ENCODE measurements around the gene KRT76. TPM values are rescaled to one million over a fixed set of nuclear protein-coding genes. Genes with fewer than 3 reads are reported as not detected.

The KRT76 gene
- total RNA-seq, 1 donor, result not detected

GRCh38 chr12:52822771-52823510, 45.8 kb upstream of the KRT76 start:
- TF ChIP-seq CTCF (IDR thresholded peaks at IDR 0.05; ENCODE audit: extremely low read depth, low read depth, low read length), result no peak

GRCh38 chr12:52821826-52822660, 44.9 kb upstream of the KRT76 start:
- Histone ChIP-seq H4K20me1 (ENCODE audit: insufficient read depth, low read length) (no peaks in the 10 kb centered on the region), H3K27ac (ENCODE audit: low read depth, low read length) (no peak overlapping the region), H3K27me3 (ENCODE audit: insufficient read depth, low read length) (peaks cover 22% of the 10 kb centered on the region), H2AFZ (ENCODE audit: low read length) (peak overlapping the region; percentile 42), H3K4me3 (ENCODE audit: insufficient read depth, low read length) (no peak overlapping the region), H3K9me3 (ENCODE audit: low read depth, low read length) (no peaks in the 10 kb centered on the region), H3K4me2 (ENCODE audit: insufficient read depth, low read length) (peak overlapping the region; percentile 27), H3K4me1 (ENCODE audit: insufficient read depth, low read length) (peaks cover 7% of the 10 kb centered on the region), H3K79me2 (ENCODE audit: insufficient read depth, low read length) (no peaks in the 10 kb centered on the region), H3K36me3 (ENCODE audit: insufficient read depth, low read length) (no peaks in the 10 kb centered on the region)
- DNase-seq (ENCODE audit: insufficient read length, low spot score, missing footprints), result peak; percentile 89
- TF ChIP-seq CTCF (IDR thresholded peaks at IDR 0.05; ENCODE audit: extremely low read depth, low read depth, low read length), result no peak

More at GRCh38 chr12:52822771-52823510, 45.8 kb upstream of the KRT76 start:
- Histone ChIP-seq H3K4me1 (ENCODE audit: insufficient read depth, low read length) (peaks cover 7% of the 10 kb centered on the region), H3K9me3 (ENCODE audit: low read depth, low read length) (no peaks in the 10 kb centered on the region), H3K79me2 (ENCODE audit: insufficient read depth, low read length) (no peaks in the 10 kb centered on the region), H2AFZ (ENCODE audit: low read length) (no peak overlapping the region), H3K36me3 (ENCODE audit: insufficient read depth, low read length) (no peaks in the 10 kb centered on the region), H4K20me1 (ENCODE audit: insufficient read depth, low read length) (no peaks in the 10 kb centered on the region), H3K4me3 (ENCODE audit: insufficient read depth, low read length) (no peak overlapping the region), H3K4me2 (ENCODE audit: insufficient read depth, low read length) (peak overlapping the region; percentile 27), H3K27ac (ENCODE audit: low read depth, low read length) (no peak overlapping the region), H3K27me3 (ENCODE audit: insufficient read depth, low read length) (peaks cover 17% of the 10 kb centered on the region)
- no peak for DNase-seq (ENCODE audit: insufficient read length, low spot score, missing footprints)

- no peak overlapping the region for H3K27ac ChIP-seq (ENCODE audit: low read depth, low read length)
- H3K4me1 ChIP-seq (ENCODE audit: insufficient read depth, low read length), result peaks cover 7% of the 10 kb centered on the region
- H3K27me3 ChIP-seq (ENCODE audit: insufficient read depth, low read length), result peaks cover 22% of the 10 kb centered on the region
- no peak for DNase-seq (ENCODE audit: insufficient read length, low spot score, missing footprints)
- H3K4me3 ChIP-seq (ENCODE audit: insufficient read depth, low read length), result no peak overlapping the region
- no peaks in the 10 kb centered on the region for H3K9me3 ChIP-seq (ENCODE audit: low read depth, low read length)
- no peaks in the 10 kb centered on the region for H3K36me3 ChIP-seq (ENCODE audit: insufficient read depth, low read length)
- TF ChIP-seq CTCF (IDR thresholded peaks at IDR 0.05; ENCODE audit: extremely low read depth, low read depth, low read length), result no peak
- H4K20me1 ChIP-seq (ENCODE audit: insufficient read depth, low read length), result no peaks in the 10 kb centered on the region
- H2AFZ ChIP-seq (ENCODE audit: low read length), result no peak overlapping the region
- H3K4me2 ChIP-seq (ENCODE audit: insufficient read depth, low read length), result no peak overlapping the region
- H3K79me2 ChIP-seq (ENCODE audit: insufficient read depth, low read length), result no peaks in the 10 kb centered on the region
Observed at GRCh38 chr12:52821071-52821730, 44.1 kb upstream of the KRT76 start.

Measured in osteoblast (primary cell).